ENCODE data around the gene GIMAP2.
"Not testable (repeated sequence)": the region's sequence is repeated elsewhere in the genome, so short reads cannot be mapped to it uniquely, and the experiment has no call there.

GIMAP2 gene

DNA sequence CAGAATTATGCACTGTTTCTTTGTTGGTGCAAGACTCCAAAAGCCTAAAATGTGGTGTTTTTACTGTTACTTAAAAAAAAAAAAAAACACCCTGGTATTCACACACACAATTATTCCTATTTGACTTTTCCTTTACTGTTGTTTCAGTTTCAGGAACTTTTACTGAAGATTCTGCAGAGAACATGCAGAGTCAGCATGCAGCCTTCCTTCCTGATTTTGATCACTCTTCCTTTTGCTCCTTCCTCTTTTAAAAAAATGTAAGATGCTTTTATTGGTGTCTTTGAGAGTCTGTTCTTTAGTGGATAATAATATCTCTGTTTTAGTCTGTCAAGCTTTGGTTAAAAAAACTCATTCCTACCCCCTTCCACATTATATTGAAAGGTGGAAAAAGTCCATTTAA lies 9.2 kb upstream of the GIMAP2 start:
- DNase-seq (ENCODE audit: low spot score): not testable (repeated sequence)

- not testable (repeated sequence) for DNase-seq (ENCODE audit: low spot score)
These were observed 8.7 kb upstream of the GIMAP2 start for GRCh38 chr7:150676854-150677253.

GRCh38 chr7:150678601-150679000 lies 6.9 kb upstream of the GIMAP2 start:
- DNase-seq (ENCODE audit: low spot score): not testable (repeated sequence)

GRCh38 chr7:150680364-150680763 lies 5.1 kb upstream of the GIMAP2 start:
- not testable (repeated sequence) for DNase-seq (ENCODE audit: low spot score)

DNA sequence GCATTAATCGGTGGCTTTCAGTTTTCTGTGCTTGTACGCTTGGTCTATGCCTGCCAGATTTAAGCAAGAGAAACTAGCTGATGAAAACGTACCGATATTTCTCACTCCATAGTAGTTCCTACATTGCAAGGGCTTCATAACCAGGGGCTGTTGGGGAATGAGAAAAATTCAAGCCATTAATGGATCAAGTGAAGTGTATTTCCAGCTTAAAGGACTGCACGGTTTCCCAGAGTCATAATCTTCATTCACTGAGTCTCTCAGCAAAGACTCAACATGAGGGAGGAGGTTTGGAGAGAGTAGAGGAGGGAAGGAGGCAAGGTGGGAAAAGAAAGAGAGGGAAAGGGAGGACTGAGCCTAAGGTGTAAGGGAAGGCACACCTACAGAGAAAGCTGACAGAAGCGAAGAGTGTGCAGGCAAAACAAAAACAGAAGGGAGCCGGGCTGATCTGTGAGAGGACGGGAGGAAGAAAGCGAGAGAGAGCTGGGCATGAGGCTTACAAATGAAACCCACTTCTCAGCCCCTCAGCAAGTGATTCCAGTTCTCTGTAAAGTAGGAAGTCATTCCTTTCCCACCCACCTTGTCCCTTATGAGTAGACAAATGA lies 625 bp downstream of the GIMAP2 start:
- DNase-seq (ENCODE audit: low spot score): no peak

DNA sequence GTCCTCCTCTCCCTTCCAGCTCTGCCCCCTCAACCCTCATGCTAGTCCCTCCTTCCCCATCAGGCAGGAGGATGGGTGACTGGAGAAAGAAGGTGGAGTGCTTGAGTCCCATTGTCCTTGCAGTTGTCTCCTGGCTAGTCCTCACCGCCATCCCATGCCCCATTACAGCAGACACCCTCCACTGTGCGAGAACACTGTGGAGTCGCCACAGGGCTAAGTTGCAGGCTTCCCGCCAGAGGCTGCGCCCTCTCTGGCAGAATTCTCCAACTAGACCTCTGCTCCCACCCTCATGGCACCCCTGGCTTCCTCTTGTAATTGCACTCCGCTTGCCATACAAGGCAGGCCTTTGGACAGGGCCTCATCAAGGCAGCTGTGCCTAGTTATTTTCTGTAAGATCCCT lies 3.1 kb downstream of the GIMAP2 start:
- no peak for DNase-seq (ENCODE audit: low spot score)

DNA sequence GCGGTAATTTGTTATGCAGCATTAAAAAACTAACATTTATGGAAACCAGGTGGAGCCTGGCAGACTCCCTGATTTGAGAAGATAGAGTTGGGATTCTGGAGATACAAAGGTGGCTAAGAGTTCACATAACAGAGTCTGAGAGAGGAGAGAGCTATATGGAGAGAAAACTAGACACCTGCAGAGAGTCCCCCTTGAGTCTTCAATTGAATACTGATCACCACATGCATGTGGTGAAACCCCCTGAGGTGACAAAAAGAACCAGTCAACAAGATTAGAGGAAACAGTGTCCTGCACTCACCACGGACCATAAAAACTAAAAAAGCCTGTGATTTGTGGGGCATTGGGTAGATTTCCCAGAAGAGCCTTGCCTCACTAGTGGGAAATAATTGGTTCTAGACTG lies 10.1 kb downstream of the GIMAP2 start:
- DNase-seq (ENCODE audit: low spot score): no peak

DNA sequence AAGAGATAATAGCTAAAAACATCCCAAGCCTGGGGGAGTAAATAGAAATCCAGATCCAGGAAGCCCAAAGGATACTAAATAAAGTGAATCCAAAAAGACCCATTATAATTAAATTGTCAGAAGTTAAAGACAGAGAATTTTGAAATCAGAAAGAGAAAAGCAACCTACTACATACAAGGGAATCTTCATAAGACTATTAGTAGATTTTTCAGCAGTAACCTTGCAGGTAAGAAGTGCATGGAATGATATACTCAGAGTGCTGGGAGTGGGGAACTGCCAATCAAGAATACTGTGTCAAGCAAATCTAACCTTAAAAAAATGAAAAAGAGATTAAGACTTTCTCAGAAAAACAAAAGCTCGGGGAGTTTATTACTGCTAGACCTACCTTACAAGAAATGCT lies 17.7 kb downstream of the GIMAP2 start:
- no peak for DNase-seq (ENCODE audit: low spot score)

GRCh38 chr7:150715293-150715692 lies 29.8 kb downstream of the GIMAP2 start:
- DNase-seq (ENCODE audit: low spot score): no peak

- no peak for DNase-seq (ENCODE audit: low spot score)
These were observed 30.2 kb downstream of the GIMAP2 start for GRCh38 chr7:150715738-150716137.

- no peak for DNase-seq (ENCODE audit: low spot score)
These were observed 30.9 kb downstream of the GIMAP2 start, which contains the start of gene GIMAP1 for GRCh38 chr7:150716368-150716767. TSS of gene GIMAP1 (plus strand) at chr7:150716613. CDS start at chr7:150719048, 2,435 bp downstream.

DNA sequence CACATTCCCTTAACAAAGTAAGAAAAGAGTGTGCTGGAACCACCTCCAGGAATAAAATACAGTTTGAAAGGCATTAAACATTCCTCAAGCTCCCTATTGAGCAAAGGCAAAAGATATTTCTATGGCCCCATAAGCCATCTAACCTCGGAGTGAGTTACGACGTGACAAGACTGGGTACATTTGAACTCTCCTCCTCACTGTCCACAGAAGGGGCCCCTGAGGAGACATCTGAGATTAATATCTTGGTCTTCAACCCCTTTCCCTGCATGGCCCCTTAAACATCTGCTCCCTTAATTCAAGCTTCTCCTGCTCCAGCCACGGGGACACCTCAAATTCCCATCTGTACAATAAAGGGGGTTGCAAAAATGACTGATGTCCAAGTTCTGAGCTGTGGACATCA lies 31.4 kb downstream of the GIMAP2 start:
- no peak for DNase-seq (ENCODE audit: low spot score)

GRCh38 chr7:150717814-150718420 lies 32.4 kb downstream of the GIMAP2 start:
- DNase-seq (ENCODE audit: low spot score): no peak

- no peak for DNase-seq (ENCODE audit: low spot score)
These were observed 33.9 kb downstream of the GIMAP2 start for GRCh38 chr7:150719436-150719835.

- DNase-seq (ENCODE audit: low spot score): no peak
These were observed 34.7 kb downstream of the GIMAP2 start for GRCh38 chr7:150719960-150720891.

DNA sequence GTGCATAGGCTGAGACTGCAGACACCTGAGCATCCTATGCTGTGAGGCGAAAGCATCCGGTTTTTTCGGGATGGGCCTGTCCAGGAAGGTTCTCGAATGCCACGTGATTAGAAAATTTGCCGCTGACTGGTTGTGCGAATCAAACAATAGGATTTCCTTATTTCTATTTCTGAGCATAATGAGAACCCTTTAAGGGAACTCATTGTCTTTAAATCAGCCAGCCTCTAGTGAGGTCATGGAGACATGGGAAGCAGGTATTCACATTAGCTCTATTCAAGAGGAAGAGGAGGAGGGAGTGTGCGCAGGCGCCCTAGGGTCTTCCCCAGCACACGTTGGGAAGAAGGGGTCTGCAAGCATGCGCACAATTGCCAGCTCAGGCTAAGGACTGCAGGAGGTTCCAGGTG lies 36.5 kb downstream of the GIMAP2 start:
- no peak for DNase-seq (ENCODE audit: low spot score)

GRCh38 chr7:150722431-150722931 lies 37.0 kb downstream of the GIMAP2 start:
- no peak for DNase-seq (ENCODE audit: low spot score)

- DNase-seq (ENCODE audit: low spot score): no peak
These were observed 38.0 kb downstream of the GIMAP2 start for GRCh38 chr7:150723467-150723866.

DNA sequence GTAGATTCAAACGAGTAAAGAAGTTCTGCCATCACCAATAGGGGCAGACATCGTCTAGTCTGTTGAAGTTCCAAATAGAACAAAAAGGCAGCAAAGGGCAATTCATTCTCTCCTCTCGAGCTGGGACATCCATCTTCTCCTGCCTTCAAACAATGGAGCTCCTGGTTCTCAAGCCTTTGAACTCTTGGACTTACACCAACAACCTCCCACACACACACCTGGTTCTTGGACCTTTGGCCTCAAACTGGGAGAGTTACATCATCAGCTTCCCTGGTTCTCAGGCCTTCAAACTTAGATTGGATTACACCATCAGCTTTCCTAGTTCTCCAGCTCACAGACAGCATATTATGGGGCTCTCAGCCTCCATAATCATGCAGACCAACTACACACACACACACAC lies 41.9 kb downstream of the GIMAP2 start:
- DNase-seq (ENCODE audit: low spot score): no peak

GRCh38 chr7:150728011-150728410 lies 42.5 kb downstream of the GIMAP2 start:
- DNase-seq (ENCODE audit: low spot score): no peak

DNA sequence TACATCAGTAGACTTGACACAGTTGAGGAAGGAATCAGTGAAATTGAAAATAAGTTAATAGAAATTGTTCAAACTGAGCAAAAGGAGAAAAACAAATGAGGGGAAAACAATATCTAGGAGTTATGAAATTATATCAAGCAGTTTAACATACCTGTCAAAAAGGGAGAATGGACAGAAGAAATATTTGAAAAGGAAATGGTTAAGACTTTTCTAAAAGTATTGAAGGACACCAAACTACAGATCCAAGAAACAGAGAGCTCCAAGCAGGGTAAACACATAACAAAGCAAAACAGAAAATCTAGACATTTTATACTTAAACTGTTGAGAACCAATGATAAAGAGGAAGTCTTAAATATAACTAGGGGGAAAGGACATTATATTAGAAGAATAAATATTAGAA lies 43.1 kb downstream of the GIMAP2 start:
- DNase-seq (ENCODE audit: low spot score): no peak

DNA sequence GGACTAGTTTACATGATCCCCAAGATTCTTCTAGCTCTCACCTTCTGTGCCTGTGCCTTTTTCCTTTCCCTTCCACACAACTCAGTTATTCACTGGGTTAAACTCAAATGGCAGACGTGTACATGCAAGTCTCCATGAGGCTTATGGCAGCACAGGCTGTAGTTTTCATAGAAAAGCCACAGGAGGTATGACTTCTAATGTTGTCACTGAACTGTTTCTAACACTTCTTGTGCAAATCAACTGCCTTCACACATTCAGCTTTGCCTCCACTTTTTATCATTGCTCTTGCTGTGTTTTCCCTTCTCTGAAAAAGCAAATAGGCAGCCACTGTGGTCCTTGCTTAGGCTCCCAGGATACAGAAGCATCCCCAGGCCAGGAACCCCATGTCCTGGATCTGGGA lies 46.4 kb downstream of the GIMAP2 start:
- DNase-seq (ENCODE audit: low spot score): no peak
